GM18505 (cell line): ENCODE measurements around the gene CT45A2.
"Not testable (repeated sequence)": the region's sequence is repeated elsewhere in the genome, so short reads cannot be mapped to it uniquely, and the experiment has no call there.

ENCODE experiments used
- ATAC-seq: cut with Tn5 transposase; IDR thresholded peaks from one replicate; pipeline ENCODE4 v1.9.1; 2021; ENCODE audit not compliant: unreplicated experiment

Gene CT45A2, protein sequence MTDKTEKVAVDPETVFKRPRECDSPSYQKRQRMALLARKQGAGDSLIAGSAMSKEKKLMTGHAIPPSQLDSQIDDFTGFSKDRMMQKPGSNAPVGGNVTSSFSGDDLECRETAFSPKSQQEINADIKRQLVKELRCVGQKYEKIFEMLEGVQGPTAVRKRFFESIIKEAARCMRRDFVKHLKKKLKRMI

DNA sequence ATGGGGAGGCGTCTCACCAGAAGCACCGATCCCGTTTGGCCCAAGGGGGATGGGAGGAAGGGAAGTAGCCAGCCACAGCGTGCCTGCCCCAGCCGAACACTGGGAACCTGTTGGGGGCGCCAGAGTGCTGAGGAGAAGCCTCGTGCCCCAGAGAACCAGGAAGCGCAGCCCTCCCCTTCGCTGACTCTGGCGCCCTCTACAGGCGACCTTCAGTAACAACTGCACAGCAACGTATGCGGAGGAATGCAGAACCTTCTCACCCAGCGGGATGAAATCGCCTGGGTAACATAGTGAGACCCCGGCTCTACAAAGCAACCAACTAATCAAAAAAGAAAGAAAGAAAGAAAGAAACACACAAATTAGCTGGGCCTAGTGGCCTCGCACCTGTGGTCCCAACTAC is at the start of gene CT45A2:
CT45A2 (minus strand) TSS at position 101 of the 400 bp plus-strand sequence. CDS start 3,747 bp downstream, outside the sequence.
- not testable (repeated sequence) for ATAC-seq

DNA sequence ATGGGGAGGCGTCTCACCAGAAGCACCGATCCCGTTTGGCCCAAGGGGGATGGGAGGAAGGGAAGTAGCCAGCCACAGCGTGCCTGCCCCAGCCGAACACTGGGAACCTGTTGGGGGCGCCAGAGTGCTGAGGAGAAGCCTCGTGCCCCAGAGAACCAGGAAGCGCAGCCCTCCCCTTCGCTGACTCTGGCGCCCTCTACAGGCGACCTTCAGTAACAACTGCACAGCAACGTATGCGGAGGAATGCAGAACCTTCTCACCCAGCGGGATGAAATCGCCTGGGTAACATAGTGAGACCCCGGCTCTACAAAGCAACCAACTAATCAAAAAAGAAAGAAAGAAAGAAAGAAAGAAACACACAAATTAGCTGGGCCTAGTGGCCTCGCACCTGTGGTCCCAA is 34.6 kb upstream of the CT45A2 start, which contains the start of gene CT45A8:
CT45A8 (minus strand) TSS at position 101 of the 400 bp plus-strand sequence. CDS start 3,755 bp downstream, outside the sequence.
- ATAC-seq, result not testable (repeated sequence)

DNA sequence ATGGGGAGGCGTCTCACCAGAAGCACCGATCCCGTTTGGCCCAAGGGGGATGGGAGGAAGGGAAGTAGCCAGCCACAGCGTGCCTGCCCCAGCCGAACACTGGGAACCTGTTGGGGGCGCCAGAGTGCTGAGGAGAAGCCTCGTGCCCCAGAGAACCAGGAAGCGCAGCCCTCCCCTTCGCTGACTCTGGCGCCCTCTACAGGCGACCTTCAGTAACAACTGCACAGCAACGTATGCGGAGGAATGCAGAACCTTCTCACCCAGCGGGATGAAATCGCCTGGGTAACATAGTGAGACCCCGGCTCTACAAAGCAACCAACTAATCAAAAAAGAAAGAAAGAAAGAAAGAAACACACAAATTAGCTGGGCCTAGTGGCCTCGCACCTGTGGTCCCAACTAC is 17.4 kb upstream of the CT45A2 start, which contains the start of gene CT45A7:
CT45A7 (minus strand) TSS at position 101 of the 400 bp plus-strand sequence. CDS start 3,747 bp downstream, outside the sequence.
- not testable (repeated sequence) for ATAC-seq

DNA sequence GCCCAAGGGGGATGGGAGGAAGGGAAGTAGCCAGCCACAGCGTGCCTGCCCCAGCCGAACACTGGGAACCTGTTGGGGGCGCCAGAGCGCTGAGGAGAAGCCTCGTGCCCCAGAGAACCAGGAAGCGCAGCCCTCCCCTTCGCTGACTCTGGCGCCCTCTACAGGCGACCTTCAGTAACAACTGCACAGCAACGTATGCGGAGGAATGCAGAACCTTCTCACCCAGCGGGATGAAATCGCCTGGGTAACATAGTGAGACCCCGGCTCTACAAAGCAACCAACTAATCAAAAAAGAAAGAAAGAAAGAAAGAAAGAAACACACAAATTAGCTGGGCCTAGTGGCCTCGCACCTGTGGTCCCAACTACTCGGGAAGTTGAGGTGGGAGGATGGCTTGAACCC is 17.1 kb downstream of the CT45A2 start, which contains the start of gene CT45A6:
CT45A6 (minus strand) TSS at position 101 of the 400 bp plus-strand sequence. CDS start 3,794 bp downstream, outside the sequence.
- ATAC-seq, result not testable (repeated sequence)

DNA sequence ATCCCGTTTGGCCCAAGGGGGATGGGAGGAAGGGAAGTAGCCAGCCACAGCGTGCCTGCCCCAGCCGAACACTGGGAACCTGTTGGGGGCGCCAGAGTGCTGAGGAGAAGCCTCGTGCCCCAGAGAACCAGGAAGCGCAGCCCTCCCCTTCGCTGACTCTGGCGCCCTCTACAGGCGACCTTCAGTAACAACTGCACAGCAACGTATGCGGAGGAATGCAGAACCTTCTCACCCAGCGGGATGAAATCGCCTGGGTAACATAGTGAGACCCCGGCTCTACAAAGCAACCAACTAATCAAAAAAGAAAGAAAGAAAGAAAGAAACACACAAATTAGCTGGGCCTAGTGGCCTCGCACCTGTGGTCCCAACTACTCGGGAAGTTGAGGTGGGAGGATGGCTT is 34.4 kb downstream of the CT45A2 start, which contains the start of gene CT45A5:
CT45A5 (minus strand) TSS at position 101 of the 400 bp plus-strand sequence. CDS start 3,774 bp downstream, outside the sequence.
- not testable (repeated sequence) for ATAC-seq

DNA sequence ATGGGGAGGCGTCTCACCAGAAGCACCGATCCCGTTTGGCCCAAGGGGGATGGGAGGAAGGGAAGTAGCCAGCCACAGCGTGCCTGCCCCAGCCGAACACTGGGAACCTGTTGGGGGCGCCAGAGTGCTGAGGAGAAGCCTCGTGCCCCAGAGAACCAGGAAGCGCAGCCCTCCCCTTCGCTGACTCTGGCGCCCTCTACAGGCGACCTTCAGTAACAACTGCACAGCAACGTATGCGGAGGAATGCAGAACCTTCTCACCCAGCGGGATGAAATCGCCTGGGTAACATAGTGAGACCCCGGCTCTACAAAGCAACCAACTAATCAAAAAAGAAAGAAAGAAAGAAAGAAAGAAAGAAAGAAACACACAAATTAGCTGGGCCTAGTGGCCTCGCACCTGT is 51.7 kb downstream of the CT45A2 start, which contains the start of gene CT45A3:
CT45A3 (minus strand) TSS at position 101 of the 400 bp plus-strand sequence. CDS start 3,747 bp downstream, outside the sequence.
- not testable (repeated sequence) for ATAC-seq
